Testis (tissue), 2 donors: Measurements from ENCODE around the gene MXD1.

Experiments
- CTCF ChIP-seq, 3 experiments: fragments of 450-650 bp in 2 of 3; fragments of 200-600 bp in 1 of 3; sonication (generic) in 1 of 3; IDR thresholded peaks; one replicate each; pipeline ENCODE4 v1.5.1; 2016 to 2019; ENCODE audit warnings: antibody characterized with exemption in 3 of 3, mild to moderate bottlenecking in 2 of 3, moderate library complexity in 1 of 3
- POLR2A ChIP-seq: fragments of 450-650 bp; IDR thresholded peaks from one replicate; pipeline ENCODE4 v1.6.1; 2017; ENCODE audit warnings: antibody characterized with exemption, mild to moderate bottlenecking, moderate library complexity

GRCh38 chr2:69973335-69973735 lies 58.4 kb downstream of the MXD1 start:
- TF ChIP-seq CTCF (IDR thresholded peaks at IDR 0.05), result no peak
- no peak for TF ChIP-seq POLR2A
